NCI-H526 (cell line): ENCODE measurements around the gene CEP170.
A peak's percentile ranks its signal among the peaks of the same experiment; 100 is the strongest.
"Not testable (repeated sequence)": the region's sequence is repeated elsewhere in the genome, so short reads cannot be mapped to it uniquely, and the experiment has no call there.

Source experiments
- DNase-seq, 2 experiments: peaks; one replicate each; lab custom pipeline; 2025; lab: John Stamatoyannopoulos, UW

The CEP170 gene

GRCh38 chr1:243233908-243234307 is 21.2 kb downstream of the CEP170 start:
- DNase-seq: no peak

- DNase-seq: peak in 1 of 2 experiments; percentile 15
Measured at GRCh38 chr1:243230914-243231313, 24.2 kb downstream of the CEP170 start.

- DNase-seq: no peak
Measured at GRCh38 chr1:243229526-243229925, 25.6 kb downstream of the CEP170 start.

GRCh38 chr1:243227622-243228021 is 27.5 kb downstream of the CEP170 start:
- no peak for DNase-seq

- no peak for DNase-seq
Measured at GRCh38 chr1:243218059-243218458, 37.0 kb downstream of the CEP170 start.

GRCh38 chr1:243217349-243217748 is 37.7 kb downstream of the CEP170 start:
- no peak for DNase-seq

GRCh38 chr1:243216741-243217140 is 38.3 kb downstream of the CEP170 start:
- no peak for DNase-seq

GRCh38 chr1:243215276-243215875 is 39.7 kb downstream of the CEP170 start:
- DNase-seq: not testable (repeated sequence)

- DNase-seq: no peak
Measured at GRCh38 chr1:243213045-243213787, 41.9 kb downstream of the CEP170 start.

- DNase-seq: not testable (repeated sequence)
Measured at GRCh38 chr1:243211984-243212383, 43.1 kb downstream of the CEP170 start.

- not testable (repeated sequence) for DNase-seq
Measured at GRCh38 chr1:243205026-243205501, 50.0 kb downstream of the CEP170 start.

- DNase-seq: not testable (repeated sequence)
Measured at GRCh38 chr1:243204336-243204735, 50.7 kb downstream of the CEP170 start.

GRCh38 chr1:243203196-243203595 is 51.9 kb downstream of the CEP170 start:
- DNase-seq: not testable (repeated sequence)

- DNase-seq: not testable (repeated sequence)
Measured at GRCh38 chr1:243201316-243201715, 53.8 kb downstream of the CEP170 start.

GRCh38 chr1:243197524-243197923 is 57.6 kb downstream of the CEP170 start:
- not testable (repeated sequence) for DNase-seq

GRCh38 chr1:243193330-243193729 is 61.8 kb downstream of the CEP170 start:
- not testable (repeated sequence) for DNase-seq

- not testable (repeated sequence) for DNase-seq
Measured at GRCh38 chr1:243186201-243186995, 68.7 kb downstream of the CEP170 start.

- DNase-seq: not testable (repeated sequence)
Measured at GRCh38 chr1:243184787-243185186, 70.3 kb downstream of the CEP170 start.

GRCh38 chr1:243183661-243184060 is 71.4 kb downstream of the CEP170 start:
- not testable (repeated sequence) for DNase-seq

- not testable (repeated sequence) for DNase-seq
Measured at GRCh38 chr1:243183176-243183575, 71.9 kb downstream of the CEP170 start.

GRCh38 chr1:243179720-243180119 is 75.4 kb downstream of the CEP170 start:
- DNase-seq: no peak

- DNase-seq: not testable (repeated sequence)
Measured at GRCh38 chr1:243177792-243178191, 77.3 kb downstream of the CEP170 start.
